ENCODE data around the gene SCGB1D2. TPM values are rescaled to one million over a fixed set of nuclear protein-coding genes. Genes with fewer than 3 reads are reported as not detected.
A peak's percentile ranks its signal among the peaks of the same experiment; 100 is the strongest.

Gene SCGB1D2
- total RNA-seq, 2 experiments from 2014 or later = not detected

DNA sequence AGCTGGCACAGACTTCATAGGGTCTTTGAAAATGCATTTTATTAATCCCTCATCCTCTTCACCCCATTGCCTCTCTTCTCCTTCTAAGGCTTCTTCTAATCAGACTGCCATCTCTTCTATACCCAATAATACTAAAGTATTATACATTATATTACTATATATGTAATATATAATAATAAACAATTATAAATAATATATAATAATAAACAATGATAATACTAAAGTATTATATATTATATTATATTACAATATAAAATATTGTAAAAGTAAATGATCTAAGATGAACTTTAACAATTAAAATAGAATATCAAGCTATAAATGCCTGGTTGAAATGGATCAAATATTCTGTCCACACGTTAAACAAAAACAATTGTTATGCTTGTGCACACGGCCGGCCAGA is 20.5 kb upstream of the SCGB1D2 start:
- Mint-ChIP-seq H3K9me3 (peaks cover 33% of the 10 kb centered on the region), H3K27ac (no peak overlapping the region), H3K36me3 (ENCODE audit: low read depth) (no peaks in the 10 kb centered on the region), H3K27me3 (ENCODE audit: low read depth) (peaks cover 3% of the 10 kb centered on the region), H3K4me1 (ENCODE audit: low read depth) (no peaks in the 10 kb centered on the region), H3K4me3 (no peak overlapping the region)
- CTCF ChIA-PET = interaction anchor here (0.7 kb wide), 1 partner anchor 89 kb away, joined by 3 read pairs; no protein-coding TSS in a partner anchor
- no peak for DNase-seq
- intact Hi-C loops (cut with micrococcal nuclease) = no loop called here

DNA sequence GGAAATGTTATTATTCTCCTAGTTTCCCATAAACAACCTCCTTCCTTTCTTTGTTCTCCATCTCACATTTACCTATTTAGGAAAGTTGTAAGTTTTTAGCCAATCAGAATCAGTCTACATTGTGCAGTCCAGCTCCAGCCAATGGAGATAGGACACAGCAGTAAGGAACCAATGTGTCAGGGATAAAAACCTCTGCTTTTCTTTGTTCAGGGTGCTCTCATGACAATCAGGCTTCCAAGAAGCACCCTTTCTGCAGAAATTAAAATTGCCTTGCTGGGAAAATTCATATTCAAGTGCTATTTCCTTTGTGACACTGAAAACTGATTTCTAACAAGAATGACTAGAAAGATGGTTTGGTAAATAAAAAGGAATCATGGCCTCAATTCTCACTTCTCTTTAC is 18.9 kb upstream of the SCGB1D2 start:
- no peaks in the 10 kb centered on the region for H3K4me1 Mint-ChIP-seq (ENCODE audit: low read depth)
- H3K4me3 Mint-ChIP-seq = no peak overlapping the region
- DNase-seq = no peak
- H3K36me3 Mint-ChIP-seq (ENCODE audit: low read depth) = no peaks in the 10 kb centered on the region
- H3K27ac Mint-ChIP-seq = no peak overlapping the region
- intact Hi-C loops (cut with micrococcal nuclease) = no loop called here
- H3K9me3 Mint-ChIP-seq = peaks cover 33% of the 10 kb centered on the region
- CTCF ChIA-PET = no interaction called here
- H3K27me3 Mint-ChIP-seq (ENCODE audit: low read depth) = no peaks in the 10 kb centered on the region

DNA sequence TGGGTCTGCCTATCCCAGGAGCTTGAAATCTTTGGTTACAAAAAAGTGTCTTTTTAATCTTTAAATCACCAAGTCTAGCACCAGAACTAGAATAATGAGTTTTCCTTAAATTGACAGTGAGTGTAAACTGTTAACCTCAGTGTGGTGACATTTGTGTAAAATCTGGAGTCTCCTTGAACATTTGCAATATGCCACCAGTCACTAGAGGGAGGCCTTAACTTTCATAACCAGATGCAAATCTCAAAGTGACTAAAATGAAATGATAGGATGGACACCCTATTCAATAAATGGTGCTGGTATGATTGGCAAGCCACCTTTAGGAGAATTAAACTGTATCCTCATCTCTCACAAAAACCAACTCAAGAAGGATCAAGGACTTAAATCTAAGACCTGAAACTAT is 8.3 kb upstream of the SCGB1D2 start:
- no peaks in the 10 kb centered on the region for H3K36me3 Mint-ChIP-seq (ENCODE audit: low read depth)
- no peak overlapping the region for H3K27ac Mint-ChIP-seq
- no peak overlapping the region for H3K4me3 Mint-ChIP-seq
- peaks cover 19% of the 10 kb centered on the region for H3K27me3 Mint-ChIP-seq (ENCODE audit: low read depth)
- intact Hi-C loops (cut with micrococcal nuclease) = loop anchor here (1.0 to 5.0 kb wide), 2 partner anchors 78 to 144 kb away; no protein-coding TSS in a partner anchor
- H3K9me3 Mint-ChIP-seq = no peaks in the 10 kb centered on the region
- DNase-seq = no peak
- CTCF ChIA-PET = interaction anchor here (1.0 to 1.5 kb wide), 3 partner anchors 77 to 81 kb away, joined by 3 read pairs; no protein-coding TSS in a partner anchor
- no peaks in the 10 kb centered on the region for H3K4me1 Mint-ChIP-seq (ENCODE audit: low read depth)

DNA sequence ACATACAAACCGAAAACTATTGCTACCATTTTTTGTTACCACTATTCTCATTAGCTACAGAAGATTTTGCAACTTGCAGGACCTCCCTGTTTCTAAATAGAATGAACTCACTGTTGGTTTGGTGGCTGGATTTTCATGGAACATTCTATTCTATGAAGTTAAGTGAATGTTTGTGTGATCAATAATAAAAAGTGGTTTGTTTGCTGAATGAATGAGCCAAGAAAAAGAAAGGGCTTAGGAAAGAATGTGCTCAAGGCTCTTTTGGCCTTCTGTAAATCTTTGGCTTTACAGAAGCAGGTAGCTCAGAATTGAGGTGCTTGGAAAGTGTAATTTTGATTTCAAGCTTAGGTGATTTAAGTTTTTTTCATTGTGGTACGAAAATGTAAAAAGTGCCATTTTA is 5.9 kb upstream of the SCGB1D2 start:
- no peak overlapping the region for H3K27ac Mint-ChIP-seq
- intact Hi-C loops (cut with micrococcal nuclease) = no loop called here
- no peaks in the 10 kb centered on the region for H3K4me1 Mint-ChIP-seq (ENCODE audit: low read depth)
- no peaks in the 10 kb centered on the region for H3K36me3 Mint-ChIP-seq (ENCODE audit: low read depth)
- no peaks in the 10 kb centered on the region for H3K9me3 Mint-ChIP-seq
- CTCF ChIA-PET = interaction anchor here (1.4 kb wide), 1 partner anchor 75 kb away, joined by 3 read pairs; no protein-coding TSS in a partner anchor
- peaks cover 19% of the 10 kb centered on the region for H3K27me3 Mint-ChIP-seq (ENCODE audit: low read depth)
- DNase-seq = no peak
- no peak overlapping the region for H3K4me3 Mint-ChIP-seq

DNA sequence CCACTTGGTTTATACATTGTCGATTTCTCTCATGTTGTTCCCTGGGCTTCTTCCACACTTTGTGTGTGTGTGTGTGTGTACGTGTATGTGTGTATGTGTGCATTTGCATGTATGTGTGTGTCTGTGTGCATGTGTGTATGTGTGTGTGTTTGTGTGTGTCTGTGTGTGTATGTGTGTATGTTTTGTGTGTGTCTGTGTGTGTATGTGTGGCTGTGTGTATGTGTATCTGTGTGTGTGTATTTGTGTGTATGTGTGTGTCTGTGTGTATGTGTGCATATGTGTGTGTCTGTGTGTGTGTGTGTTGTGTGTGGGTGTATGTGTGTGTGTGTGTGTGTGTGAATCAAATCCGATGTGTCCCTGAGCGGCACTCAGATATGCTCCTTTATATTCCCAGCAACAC is 4.5 kb upstream of the SCGB1D2 start:
- DNase-seq = no peak
- Mint-ChIP-seq H3K36me3 (ENCODE audit: low read depth) (no peaks in the 10 kb centered on the region), H3K4me3 (no peak overlapping the region), H3K4me1 (ENCODE audit: low read depth) (no peaks in the 10 kb centered on the region), H3K27ac (no peak overlapping the region), H3K9me3 (no peaks in the 10 kb centered on the region), H3K27me3 (ENCODE audit: low read depth) (peaks cover 22% of the 10 kb centered on the region)
- intact Hi-C loops (cut with micrococcal nuclease) = no loop called here
- CTCF ChIA-PET = no interaction called here

DNA sequence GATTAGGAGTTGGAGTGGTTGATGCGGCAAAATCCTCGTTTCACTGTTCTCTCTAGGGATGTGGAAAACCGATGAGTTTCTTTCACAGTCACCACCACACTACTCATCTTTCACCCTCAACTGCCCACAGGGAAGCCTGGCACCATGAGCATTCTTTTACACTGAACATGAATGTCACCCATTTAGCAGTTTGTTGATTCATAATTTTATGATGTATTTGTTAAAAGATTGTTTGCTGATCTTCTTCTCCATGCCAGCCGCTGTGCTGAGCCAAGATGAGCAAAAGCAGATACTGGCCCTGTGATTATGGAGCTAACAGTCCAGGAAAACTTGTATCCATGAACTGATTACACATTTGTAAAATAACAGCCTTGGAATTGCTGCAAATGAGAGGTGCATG is 3.9 kb upstream of the SCGB1D2 start:
- no peak overlapping the region for H3K27ac Mint-ChIP-seq
- no peak for DNase-seq
- H3K4me3 Mint-ChIP-seq = no peak overlapping the region
- no peaks in the 10 kb centered on the region for H3K4me1 Mint-ChIP-seq (ENCODE audit: low read depth)
- intact Hi-C loops (cut with micrococcal nuclease) = no loop called here
- no peaks in the 10 kb centered on the region for H3K9me3 Mint-ChIP-seq
- CTCF ChIA-PET = no interaction called here
- no peaks in the 10 kb centered on the region for H3K36me3 Mint-ChIP-seq (ENCODE audit: low read depth)
- peaks cover 24% of the 10 kb centered on the region for H3K27me3 Mint-ChIP-seq (ENCODE audit: low read depth)

DNA sequence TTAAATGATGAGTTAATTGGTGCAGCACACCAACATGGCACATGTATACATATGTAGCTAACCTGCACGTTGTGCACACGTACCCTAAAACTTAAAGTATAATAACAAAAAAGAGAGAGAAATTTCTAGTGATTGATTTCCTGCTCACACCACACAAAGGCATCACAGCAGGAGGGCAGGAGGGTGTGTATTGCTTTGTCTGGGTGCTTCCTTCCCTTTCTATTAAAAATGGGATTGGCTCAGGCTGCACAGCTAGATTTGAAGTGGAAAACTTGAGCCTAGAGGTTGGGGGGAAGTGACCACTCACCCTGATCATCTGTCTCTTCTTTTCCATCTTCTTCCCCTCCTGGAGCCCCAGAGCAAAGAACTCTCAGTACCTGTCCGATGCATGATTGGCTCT is 944 bp upstream of the SCGB1D2 start:
- Mint-ChIP-seq H3K27me3 (ENCODE audit: low read depth) (peaks cover 22% of the 10 kb centered on the region), H3K9me3 (no peaks in the 10 kb centered on the region), H3K36me3 (ENCODE audit: low read depth) (no peaks in the 10 kb centered on the region), H3K4me3 (no peak overlapping the region), H3K27ac (no peak overlapping the region), H3K4me1 (ENCODE audit: low read depth) (no peaks in the 10 kb centered on the region)
- CTCF ChIA-PET = no interaction called here
- intact Hi-C loops (cut with micrococcal nuclease) = no loop called here
- DNase-seq = no peak

DNA sequence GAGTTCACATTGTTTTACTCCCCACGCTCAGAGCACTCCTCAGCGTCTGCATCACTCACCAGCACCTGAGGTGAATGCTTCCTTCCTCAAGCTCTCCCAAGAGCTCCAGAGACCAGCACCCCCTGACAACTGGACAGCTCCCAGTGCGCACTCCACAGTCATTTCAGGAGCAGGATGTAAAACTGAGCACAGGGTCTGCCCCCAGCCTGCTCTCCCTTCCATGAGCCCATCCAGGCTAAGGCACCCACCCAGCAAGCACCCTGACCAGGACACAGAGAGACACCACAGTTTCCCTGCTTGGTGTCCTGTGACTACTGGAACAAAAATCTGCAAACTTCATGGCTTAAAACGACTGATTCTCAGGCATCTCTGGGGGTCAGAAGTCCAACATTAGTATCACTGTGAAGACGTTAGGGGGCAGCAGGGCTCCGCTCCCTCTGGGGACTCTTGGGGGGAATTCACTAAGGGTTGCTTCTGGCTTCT is 3.3 kb downstream of the SCGB1D2 start:
- intact Hi-C loops (cut with micrococcal nuclease) = no loop called here
- no peaks in the 10 kb centered on the region for H3K4me1 Mint-ChIP-seq (ENCODE audit: low read depth)
- CTCF ChIA-PET = no interaction called here
- no peak overlapping the region for H3K4me3 Mint-ChIP-seq
- no peaks in the 10 kb centered on the region for H3K36me3 Mint-ChIP-seq (ENCODE audit: low read depth)
- no peak overlapping the region for H3K27ac Mint-ChIP-seq
- peaks cover 9% of the 10 kb centered on the region for H3K9me3 Mint-ChIP-seq
- DNase-seq = peak; percentile 70
- peaks cover 23% of the 10 kb centered on the region for H3K27me3 Mint-ChIP-seq (ENCODE audit: low read depth)

DNA sequence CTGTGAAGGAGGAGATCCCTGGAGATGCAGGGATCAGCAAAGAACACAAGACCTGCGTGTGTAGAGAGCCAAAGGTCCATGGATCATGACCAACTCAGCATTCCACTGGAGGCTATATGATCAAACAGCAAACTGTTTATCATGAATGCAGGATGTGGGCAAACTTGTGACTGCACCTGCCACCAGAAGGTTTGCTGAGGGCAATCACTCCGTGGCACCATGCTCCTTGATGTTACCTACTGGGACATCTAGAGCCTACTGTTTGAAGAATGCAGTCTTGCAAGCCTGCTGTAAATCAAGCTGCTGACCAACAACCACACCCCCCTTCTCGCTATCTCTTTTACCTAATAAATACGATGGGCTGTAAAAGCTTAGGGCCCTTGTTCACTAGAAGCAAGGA is 9.7 kb downstream of the SCGB1D2 start:
- CTCF ChIA-PET = no interaction called here
- Mint-ChIP-seq H3K36me3 (ENCODE audit: low read depth) (peaks cover 7% of the 10 kb centered on the region), H3K27me3 (ENCODE audit: low read depth) (peaks cover 7% of the 10 kb centered on the region), H3K27ac (no peak overlapping the region), H3K4me3 (no peak overlapping the region), H3K4me1 (ENCODE audit: low read depth) (no peaks in the 10 kb centered on the region), H3K9me3 (peaks cover 38% of the 10 kb centered on the region)
- no peak for DNase-seq
- intact Hi-C loops (cut with micrococcal nuclease) = no loop called here

DNA sequence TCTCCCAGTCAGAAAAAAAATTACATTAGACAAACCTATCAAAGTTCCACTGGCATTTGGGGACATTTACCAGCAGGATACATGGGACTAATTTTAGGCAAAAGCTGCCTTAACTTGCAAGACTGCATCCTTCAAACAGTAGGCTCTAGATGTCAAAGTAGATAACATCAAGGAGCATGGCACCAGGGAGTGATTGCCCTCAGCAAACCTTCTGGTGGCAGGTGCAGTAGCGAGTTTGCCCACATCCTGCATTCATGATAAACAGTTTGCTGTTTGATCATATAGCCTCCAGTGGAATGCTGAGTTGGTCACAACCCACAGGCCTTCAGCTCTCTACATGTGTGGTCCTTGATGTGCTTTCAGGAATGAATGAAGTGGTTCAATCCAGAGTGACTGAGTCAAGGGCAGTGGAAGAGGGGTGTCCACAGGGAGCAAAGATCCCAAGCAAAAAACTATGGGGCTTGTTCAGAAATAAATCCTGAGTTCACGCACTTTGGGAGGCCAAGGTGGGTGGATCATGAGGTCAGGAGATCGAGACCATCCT is 12.0 kb downstream of the SCGB1D2 start:
- Mint-ChIP-seq H3K36me3 (ENCODE audit: low read depth) (peaks cover 7% of the 10 kb centered on the region), H3K9me3 (peaks cover 38% of the 10 kb centered on the region), H3K27me3 (ENCODE audit: low read depth) (peaks cover 5% of the 10 kb centered on the region), H3K4me3 (no peak overlapping the region), H3K27ac (no peak overlapping the region), H3K4me1 (ENCODE audit: low read depth) (no peaks in the 10 kb centered on the region)
- intact Hi-C loops (cut with micrococcal nuclease) = no loop called here
- DNase-seq = no peak
- CTCF ChIA-PET = no interaction called here

DNA sequence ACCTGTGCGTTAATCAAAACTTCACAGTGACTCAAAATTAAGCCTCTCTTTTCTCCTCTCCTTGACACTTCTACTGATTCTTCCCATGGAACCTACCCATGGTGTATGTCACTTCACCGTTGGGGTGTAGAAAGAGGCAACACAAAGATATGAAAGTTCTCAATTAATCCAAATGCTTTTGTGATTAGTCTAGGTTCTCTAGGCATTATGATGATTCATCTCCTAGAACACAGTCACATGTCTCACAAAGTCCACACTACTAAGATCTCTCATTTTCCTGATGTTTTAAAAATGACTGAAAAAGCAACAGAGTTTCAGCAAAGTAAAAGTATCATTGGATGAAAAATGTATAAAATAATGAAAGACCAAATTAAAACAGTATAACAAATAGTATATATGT is 14.2 kb downstream of the SCGB1D2 start:
- H3K4me3 Mint-ChIP-seq = no peak overlapping the region
- no peak for DNase-seq
- CTCF ChIA-PET = no interaction called here

DNA sequence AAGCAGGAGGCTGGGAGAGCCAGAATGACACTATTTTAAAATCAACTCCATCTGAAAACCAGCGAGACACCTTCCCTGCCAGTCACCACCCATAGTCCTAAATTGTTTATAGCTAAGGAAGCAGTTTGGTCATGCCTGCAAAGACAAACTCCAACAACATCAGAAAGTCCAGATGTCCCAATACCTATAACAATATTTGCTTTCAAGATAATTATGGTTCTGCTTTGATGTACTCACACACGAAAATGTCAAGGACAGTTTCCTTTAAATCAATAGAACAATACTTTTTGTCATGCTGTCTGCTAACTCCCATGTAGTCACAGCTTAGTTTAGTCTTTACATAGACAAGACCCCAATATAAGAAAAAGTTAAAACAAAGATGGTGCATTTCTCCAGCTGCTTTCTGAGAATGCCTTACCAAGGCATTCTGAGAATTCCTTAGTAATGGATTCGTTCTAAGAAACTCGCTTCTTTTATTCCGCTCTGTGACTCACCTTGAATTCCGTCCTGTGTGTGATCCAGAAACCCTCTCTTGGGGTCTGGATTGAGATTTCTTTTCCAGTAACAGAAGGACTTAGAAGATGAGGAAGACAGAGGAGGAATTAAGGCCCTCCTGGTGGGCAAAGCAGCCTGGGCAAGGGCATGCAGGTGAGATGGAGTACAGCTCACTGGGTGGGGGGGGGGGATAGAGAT is 18.4 kb downstream of the SCGB1D2 start:
- H3K4me1 Mint-ChIP-seq (ENCODE audit: low read depth) = peaks cover 7% of the 10 kb centered on the region
- H3K27me3 Mint-ChIP-seq (ENCODE audit: low read depth) = peaks cover 5% of the 10 kb centered on the region
- H3K4me3 Mint-ChIP-seq = no peak overlapping the region
- H3K9me3 Mint-ChIP-seq = no peaks in the 10 kb centered on the region
- CTCF ChIA-PET = no interaction called here
- no peaks in the 10 kb centered on the region for H3K36me3 Mint-ChIP-seq (ENCODE audit: low read depth)
- intact Hi-C loops (cut with micrococcal nuclease) = no loop called here
- DNase-seq = no peak
- H3K27ac Mint-ChIP-seq = no peak overlapping the region

More for the DNA sequence above, 14.2 kb downstream of the SCGB1D2 start:
- Mint-ChIP-seq H3K27me3 (ENCODE audit: low read depth) (peaks cover 2% of the 10 kb centered on the region), H3K9me3 (peaks cover 19% of the 10 kb centered on the region), H3K27ac (no peak overlapping the region), H3K36me3 (ENCODE audit: low read depth) (peaks cover 7% of the 10 kb centered on the region), H3K4me1 (ENCODE audit: low read depth) (no peaks in the 10 kb centered on the region)
- intact Hi-C loops (cut with micrococcal nuclease) = no loop called here

DNA sequence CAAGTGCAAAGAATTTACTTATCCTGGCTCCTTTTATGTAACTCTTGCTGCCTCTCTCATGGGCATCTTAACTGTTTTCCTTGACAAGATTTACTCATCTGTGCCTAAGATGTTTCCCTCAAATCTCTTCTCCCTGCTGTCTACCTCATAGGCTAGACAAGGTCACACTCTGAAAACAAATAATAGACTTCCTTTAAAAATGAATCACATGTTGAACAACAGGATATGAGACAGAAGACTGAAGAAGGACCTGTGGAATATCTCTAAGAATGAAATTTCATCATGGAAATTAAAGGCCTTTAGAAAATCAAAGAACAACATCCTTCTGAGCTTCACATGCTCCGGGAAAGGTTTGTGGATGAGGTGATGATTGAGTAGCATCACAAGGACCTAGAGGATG is 22.0 kb downstream of the SCGB1D2 start:
- Mint-ChIP-seq H3K4me1 (ENCODE audit: low read depth) (peaks cover 17% of the 10 kb centered on the region), H3K36me3 (ENCODE audit: low read depth) (no peaks in the 10 kb centered on the region), H3K27ac (no peak overlapping the region), H3K27me3 (ENCODE audit: low read depth) (peaks cover 5% of the 10 kb centered on the region), H3K4me3 (no peak overlapping the region), H3K9me3 (no peaks in the 10 kb centered on the region)
- no peak for DNase-seq
- CTCF ChIA-PET = no interaction called here
- intact Hi-C loops (cut with micrococcal nuclease) = no loop called here

Measured in activated naive CD4-positive, alpha-beta T cell treated with anti-CD3 and anti-CD28 coated beads for 36 hours (primary cell).